Amygdala (tissue), 56 donors: ENCODE data around the gene CMTR1.

ENCODE experiments used
- DNase-seq, 56 donors: peaks; one replicate each; lab custom pipeline; 2025; lab: John Stamatoyannopoulos, UW

Gene CMTR1

DNA sequence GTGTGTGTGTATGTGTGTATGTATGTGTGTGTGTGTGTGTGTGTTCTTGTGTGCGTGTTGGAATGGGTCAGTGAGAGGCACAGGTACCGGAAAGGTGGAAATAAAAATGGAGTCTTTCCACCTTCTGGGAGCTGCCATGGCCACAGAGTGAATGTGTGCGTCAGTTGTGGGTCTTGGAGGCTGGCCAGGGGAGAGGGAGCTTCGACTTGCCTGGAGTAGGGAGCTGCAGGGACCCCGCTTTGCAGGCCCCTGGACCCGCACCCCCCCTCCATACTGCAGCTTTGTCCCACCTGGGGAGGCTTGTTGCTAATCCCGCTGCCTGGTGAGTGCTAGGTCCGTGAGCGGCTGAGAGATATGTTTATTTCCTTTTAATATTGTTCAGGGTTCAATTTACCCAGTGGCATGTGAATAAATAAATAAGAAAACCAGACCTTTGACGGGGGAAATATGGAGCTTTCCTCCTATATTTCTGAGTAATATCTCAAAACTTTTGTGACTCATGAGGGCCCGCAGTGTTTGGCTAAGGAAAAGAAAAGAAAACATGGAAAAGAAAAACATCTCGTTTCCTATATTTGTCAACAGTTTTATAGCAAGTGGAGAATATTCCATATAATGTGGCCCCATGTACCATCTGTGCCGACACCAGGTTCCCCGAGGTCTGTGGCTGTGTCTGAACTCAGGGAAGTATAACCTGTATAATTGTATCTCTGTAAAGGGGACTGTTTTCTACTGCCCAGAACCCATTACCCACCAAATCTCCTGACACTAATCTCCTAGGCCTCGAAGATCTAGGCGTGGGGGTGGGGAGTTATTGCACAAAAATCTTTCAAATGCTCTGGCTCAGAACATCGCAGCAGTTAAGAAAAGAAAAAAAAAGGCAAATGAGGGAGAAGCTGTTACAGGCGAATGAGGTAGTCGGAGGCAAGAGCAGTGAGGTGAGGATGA lies 91.3 kb downstream of the CMTR1 start:
- no peak for DNase-seq

DNA sequence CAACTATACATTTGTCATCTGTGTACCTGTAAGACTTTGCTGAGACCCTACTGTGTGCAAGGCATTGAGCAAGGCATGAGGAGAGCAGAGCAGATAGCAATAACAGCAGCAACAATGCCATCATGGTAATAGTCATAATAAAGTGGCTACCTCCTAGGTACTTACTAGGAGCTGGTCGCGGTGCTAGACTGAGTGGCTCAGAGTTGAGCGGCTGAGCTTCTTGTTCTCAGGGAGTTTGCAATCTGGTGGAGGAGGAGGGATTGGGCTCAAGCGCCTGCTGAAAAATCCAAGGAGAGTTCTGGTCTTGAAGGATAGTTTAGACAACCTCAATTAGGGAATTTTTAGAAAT lies 91.9 kb downstream of the CMTR1 start:
- DNase-seq, result no peak

DNA sequence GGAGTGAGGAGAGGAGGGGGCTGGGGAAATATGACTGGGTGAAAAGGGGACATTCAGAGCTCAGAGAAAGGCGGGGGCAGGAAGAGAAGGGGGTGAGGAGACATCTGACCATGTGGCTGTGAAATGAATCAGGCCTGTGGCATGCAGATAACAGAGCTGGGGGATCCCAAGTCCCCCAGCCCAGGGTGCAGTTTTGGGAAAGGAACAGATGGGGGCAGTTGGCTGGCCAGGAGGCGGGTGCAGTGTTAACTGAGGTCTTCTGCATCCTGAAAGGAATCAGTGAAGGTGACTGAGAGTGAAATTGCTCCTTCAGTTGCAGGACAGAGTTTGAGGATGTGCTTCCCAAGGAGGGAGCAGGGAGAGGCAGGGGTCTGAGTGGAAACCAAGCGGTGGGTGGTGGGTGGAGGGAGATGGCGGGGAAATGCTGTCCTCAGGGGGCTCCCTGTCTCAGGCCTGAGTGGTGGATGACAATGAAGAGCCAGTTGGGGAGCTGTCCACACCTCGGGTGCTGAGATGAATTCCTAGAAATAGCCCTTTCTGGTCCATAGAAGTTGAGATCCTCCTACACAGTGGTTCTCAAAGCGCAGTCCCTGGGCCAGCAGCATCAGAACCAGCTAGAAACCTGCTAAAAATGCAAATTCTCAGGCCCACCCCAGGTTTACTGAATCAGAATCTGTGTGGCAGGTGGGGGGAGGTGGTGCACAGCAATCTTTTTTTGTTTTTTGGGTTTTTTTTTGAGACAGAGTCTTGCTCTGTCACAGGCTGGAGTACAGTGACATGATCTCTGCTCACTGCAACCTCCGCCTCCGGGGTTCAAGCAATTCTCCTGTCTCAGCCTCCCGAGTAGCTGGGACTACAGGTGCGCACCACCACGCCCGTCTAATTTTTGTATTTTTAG lies 92.7 kb downstream of the CMTR1 start:
- DNase-seq, result no peak

DNA sequence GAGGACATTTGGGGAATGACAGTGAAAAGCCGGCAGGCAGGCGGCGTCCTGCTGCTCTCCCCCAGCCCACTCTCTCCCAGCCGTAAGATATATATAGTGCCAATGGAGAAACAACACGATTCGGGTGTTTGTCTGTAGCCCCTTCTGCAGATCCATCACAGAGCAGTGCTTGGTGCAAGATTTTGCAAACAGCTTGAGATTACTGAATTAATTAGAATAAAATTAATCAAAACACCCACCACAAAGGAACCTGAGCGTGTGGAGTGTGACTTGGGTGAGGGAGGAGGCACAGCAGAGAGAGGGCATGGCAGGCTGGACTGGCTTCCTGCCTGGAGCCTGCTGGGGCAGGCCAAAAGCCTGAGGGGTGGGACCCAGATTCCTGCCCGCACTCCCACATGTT lies 95.5 kb downstream of the CMTR1 start:
- no peak for DNase-seq

DNA sequence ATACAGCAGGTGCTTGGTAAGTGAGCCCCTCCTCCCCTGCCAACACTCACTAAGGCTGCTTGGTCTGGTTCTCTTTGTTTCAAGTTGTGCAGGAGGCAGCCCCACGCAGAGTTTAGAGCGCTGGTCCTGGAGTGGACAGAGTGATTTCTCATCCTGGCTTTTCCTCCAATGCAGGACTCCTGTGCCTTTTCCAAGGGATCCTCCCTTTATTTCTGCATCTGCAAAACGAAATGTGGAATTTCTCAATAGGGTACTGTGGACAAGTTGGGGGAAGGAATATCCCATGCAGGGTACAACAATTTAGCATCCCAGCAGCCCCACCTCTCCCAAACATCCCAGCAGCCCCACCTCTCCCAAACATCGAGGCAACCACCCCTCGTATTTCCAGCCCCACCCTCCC lies 97.3 kb downstream of the CMTR1 start:
- DNase-seq, result no peak

DNA sequence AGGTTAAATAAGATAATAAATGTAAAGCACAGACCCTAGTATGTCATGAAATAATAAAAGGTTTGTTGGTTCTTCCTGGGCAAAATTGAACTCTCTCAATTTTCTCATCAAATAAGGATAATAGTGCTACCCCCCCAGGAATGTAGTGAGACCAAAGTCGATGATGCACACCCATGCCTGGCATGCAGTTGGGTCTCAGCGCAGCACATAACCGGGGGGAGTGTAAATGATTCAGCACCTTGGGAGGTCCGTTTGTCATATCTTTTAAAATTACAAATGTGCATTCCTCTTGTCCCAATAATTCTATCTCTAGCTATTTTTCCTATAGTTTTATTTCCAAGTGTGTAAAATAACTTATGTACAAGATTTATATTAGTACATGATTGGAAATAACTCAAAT lies 98.0 kb downstream of the CMTR1 start:
- DNase-seq, result no peak
